Ovary (tissue), 9 donors: ENCODE data around the gene MTG1. TPM values are rescaled to one million over a fixed set of nuclear protein-coding genes. Genes with fewer than 3 reads are reported as not detected.

Source experiments
- DNase-seq, 5 donors: peaks; one replicate each; pipeline ENCODE4 v3.0.0-alpha.2; 2019 to 2020
- H3K27ac ChIP-seq, 2 donors: fragments of 200-600 bp; one replicate each; pipeline versions ENCODE4 v1.5.1 to v1.8.0; 2019 to 2022
- H3K27me3 ChIP-seq: fragments of 200-600 bp; one replicate; pipeline ENCODE4 v1.8.0; 2022
- H3K36me3 ChIP-seq: fragments of 200-600 bp; sonication (generic); one replicate; pipeline ENCODE4 v1.5.1; 2019
- H3K4me1 ChIP-seq: one replicate; pipeline ENCODE4 v1.8.1; 2013; ENCODE audit warnings: mild to moderate bottlenecking, moderate library complexity; ENCODE audit not compliant: insufficient read depth
- H3K4me3 ChIP-seq: fragments of 200-600 bp; sonication (generic); one replicate; pipeline ENCODE4 v1.5.1; 2017
- H3K9me3 ChIP-seq, 2 donors: fragments of 200-600 bp in 1 of 2; sonication (generic) in 1 of 2; one replicate each; pipeline versions ENCODE4 v1.5.1 to v1.8.1; 2013 to 2019; ENCODE audit warnings: mild to moderate bottlenecking in 1 of 2, moderate library complexity in 1 of 2
- EP300 ChIP-seq: sonication (generic); formaldehyde crosslinking; IDR thresholded peaks from one replicate; pipeline ENCODE4 v1.6.1; 2017; ENCODE audit warnings: antibody characterized with exemption
- POLR2A ChIP-seq: fragments of 450-650 bp; IDR thresholded peaks from one replicate; pipeline ENCODE4 v1.6.1; 2017; ENCODE audit warnings: antibody characterized with exemption, mild to moderate bottlenecking, moderate library complexity
- WGBS, 3 donors: extraction: QIAGEN DNeasy Blood & Tissue Kit in 1 of 3; methylation state at CpG; one replicate each; pipeline versions ENCODE4 v1.1.5 to v1.1.7; 2013 to 2017; 5-methylcytosine and 5-hydroxymethylcytosine counted together
- intact Hi-C, 4 donors: fragments of 100-400 bp; cut with DNase I; formaldehyde crosslinking; loops; one replicate each; pipeline versions ENCODE4 v1.11.0 to v1.15.1; 2022 to 2023
- polyA plus RNA-seq, 2 donors: library from polyadenylated mRNA; stranded (reverse); fragments of 200-250 nt in 1 of 2; fragments of 350-450 nt in 1 of 2; fragmentation: Illumina TruSeq in 1 of 2; extraction: RNeasy Lipid Tissue Mini Kit (QIAGEN cat#74804) in 1 of 2; gene quantifications; one replicate each; pipeline ENCODE4 v1.2.3, GENCODE V29; 2013 to 2014
- total RNA-seq, 7 donors: library from RNA; depleted of rRNA in 2 of 7; stranded (reverse); fragments of >200 nt in 2 of 7; fragmentation: NEBNext Ultra II Directional in 3 of 7; extraction: Animal tissue kit (Norgen Biotek cat#: 25700) in 3 of 7; gene quantifications; one replicate each; pipeline versions ENCODE4 v1.1.0 to v1.2.4, GENCODE V29; 2016 to 2023
- TF ChIP-seq, protein P1 (sequence below), 3 donors: fragments of 450-650 bp in 2 of 3; fragments of 200-600 bp in 1 of 3; IDR thresholded peaks; one replicate each; pipeline versions ENCODE4 v1.5.1 to v1.8.0; 2016 to 2022; ENCODE audit warnings: antibody characterized with exemption in 3 of 3, mild to moderate bottlenecking in 1 of 3
- donor health status: DM: no; HTN: no; CAD: no; lungs with moderate emphysema.
- donor health status: DM: no; HTN: no; CAD: no.
- donor health status: Bipolar disorder and iron deficiency.
- donor health status: DM: yes; HTN: yes; CAD: no.
- donor health status: DM: no; HTN: no; CAD: no.
- donor health status: DM: yes; HTN: yes; CAD: no.

MTG1 gene
- total and polyA plus RNA-seq, 9 donors = 23.1 to 55.1 (median 33.7) TPM

DNA sequence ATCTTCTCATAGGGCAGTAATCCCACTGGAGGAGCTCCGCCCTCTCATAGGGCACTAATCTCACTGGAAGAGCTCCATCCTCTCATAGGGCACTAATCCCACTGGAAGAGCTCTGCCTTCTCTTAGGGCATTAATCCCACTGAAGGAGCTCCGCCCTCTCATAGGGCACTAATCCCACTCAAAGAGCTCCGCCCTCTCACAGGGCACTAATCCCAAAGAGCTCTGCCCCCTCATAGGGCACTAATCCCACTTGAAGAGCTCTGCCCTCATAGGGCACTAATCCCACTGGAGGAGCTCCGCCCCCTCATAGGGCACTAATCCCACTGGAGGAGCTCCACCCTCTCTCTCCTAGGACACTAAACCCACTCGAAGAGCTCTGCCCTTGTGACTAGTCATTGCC is 32.7 kb upstream of the MTG1 start:
- TF ChIP-seq EP300 (no peak), POLR2A (no peak)
- TF ChIP-seq, protein P1, sequence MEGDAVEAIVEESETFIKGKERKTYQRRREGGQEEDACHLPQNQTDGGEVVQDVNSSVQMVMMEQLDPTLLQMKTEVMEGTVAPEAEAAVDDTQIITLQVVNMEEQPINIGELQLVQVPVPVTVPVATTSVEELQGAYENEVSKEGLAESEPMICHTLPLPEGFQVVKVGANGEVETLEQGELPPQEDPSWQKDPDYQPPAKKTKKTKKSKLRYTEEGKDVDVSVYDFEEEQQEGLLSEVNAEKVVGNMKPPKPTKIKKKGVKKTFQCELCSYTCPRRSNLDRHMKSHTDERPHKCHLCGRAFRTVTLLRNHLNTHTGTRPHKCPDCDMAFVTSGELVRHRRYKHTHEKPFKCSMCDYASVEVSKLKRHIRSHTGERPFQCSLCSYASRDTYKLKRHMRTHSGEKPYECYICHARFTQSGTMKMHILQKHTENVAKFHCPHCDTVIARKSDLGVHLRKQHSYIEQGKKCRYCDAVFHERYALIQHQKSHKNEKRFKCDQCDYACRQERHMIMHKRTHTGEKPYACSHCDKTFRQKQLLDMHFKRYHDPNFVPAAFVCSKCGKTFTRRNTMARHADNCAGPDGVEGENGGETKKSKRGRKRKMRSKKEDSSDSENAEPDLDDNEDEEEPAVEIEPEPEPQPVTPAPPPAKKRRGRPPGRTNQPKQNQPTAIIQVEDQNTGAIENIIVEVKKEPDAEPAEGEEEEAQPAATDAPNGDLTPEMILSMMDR (IDR thresholded peaks at IDR 0.05) = no peak
- no peak overlapping the region for H3K27ac ChIP-seq
- no peaks in the 10 kb centered on the region for H3K27me3 ChIP-seq
- WGBS, 3 donors = 88 to 91% (median 89%) methylated on average over 5 of the region's 5 CpGs
- intact Hi-C loops = no loop called here
- no peak for DNase-seq
- no peak overlapping the region for H3K4me3 ChIP-seq
- H3K36me3 ChIP-seq = no peaks in the 10 kb centered on the region
- H3K4me1 ChIP-seq = peaks cover 7% of the 10 kb centered on the region
- H3K9me3 ChIP-seq = no peaks in the 10 kb centered on the region

DNA sequence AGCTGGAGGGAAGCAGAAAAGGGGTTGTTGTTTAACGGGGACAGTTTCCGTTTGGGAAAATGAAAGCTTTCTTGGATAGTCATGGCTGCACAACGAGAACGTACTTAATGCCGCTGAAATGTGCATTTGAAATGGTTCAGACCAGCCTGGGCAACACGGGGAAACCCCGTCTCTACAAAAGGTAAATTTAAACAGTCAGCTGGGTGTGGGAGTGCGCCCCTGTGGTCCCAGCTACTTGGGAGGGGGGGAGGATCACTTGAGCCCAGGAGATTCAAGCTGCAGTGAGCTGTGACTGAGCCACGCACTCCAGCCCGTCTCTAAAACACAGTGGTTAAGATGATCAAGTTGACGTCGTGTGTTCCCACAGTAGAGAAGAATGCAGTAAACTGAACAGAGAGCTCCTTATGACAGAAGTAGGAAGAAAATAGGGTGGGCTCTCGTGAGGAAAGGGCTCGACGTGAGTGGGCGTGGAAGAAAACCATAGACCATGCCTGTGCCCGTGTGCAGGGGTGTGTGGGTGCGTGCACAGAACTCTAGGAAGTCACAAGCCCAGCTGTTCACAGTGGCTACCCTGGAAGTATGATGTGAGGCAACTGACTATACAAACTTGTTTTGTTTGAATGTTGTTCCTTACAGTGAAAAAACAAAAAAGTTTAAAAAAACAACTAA is 32.0 kb upstream of the MTG1 start:
- no peak for DNase-seq
- Histone ChIP-seq H3K4me1 (peaks cover 3% of the 10 kb centered on the region), H3K4me3 (no peak overlapping the region), H3K36me3 (no peaks in the 10 kb centered on the region), H3K27me3 (no peaks in the 10 kb centered on the region), H3K27ac (no peak overlapping the region), H3K9me3 (no peaks in the 10 kb centered on the region)
- TF ChIP-seq EP300 = no peak
- TF ChIP-seq POLR2A = no peak
- TF ChIP-seq, protein P1 (IDR thresholded peaks at IDR 0.05) = no peak
- intact Hi-C loops = no loop called here
- 62 to 66% (median 63%) methylated on average over 18 of the region's 18 CpGs for WGBS, 3 donors

DNA sequence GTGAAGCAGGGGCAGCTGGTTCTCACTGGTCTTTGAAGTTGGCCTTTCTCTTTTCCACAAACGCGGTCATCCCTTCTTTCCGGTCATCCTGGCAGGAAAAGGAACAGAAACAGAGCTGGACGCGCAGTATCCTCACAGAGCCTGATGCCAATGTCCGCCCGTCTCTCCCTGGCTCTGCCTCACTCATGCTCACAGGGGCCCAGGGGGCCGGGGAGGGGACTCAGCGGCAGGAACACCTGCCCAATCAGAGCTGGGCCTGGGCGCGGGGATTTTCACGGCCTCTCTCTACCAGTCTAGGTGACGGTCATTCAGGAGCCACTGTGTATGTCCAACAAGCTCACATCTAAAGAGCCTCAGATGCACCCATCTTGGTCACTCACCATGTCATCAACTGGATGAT is 31.1 kb upstream of the MTG1 start:
- H3K4me3 ChIP-seq = no peak overlapping the region
- H3K27ac ChIP-seq = no peak overlapping the region
- intact Hi-C loops = no loop called here
- TF ChIP-seq POLR2A = no peak
- TF ChIP-seq EP300 = no peak
- TF ChIP-seq, protein P1 (IDR thresholded peaks at IDR 0.05) = no peak
- H3K27me3 ChIP-seq = no peaks in the 10 kb centered on the region
- no peaks in the 10 kb centered on the region for H3K4me1 ChIP-seq
- 85 to 90% (median 87%) methylated on average over 13 of the region's 13 CpGs for WGBS, 3 donors
- H3K9me3 ChIP-seq = no peaks in the 10 kb centered on the region
- no peak for DNase-seq
- no peaks in the 10 kb centered on the region for H3K36me3 ChIP-seq

DNA sequence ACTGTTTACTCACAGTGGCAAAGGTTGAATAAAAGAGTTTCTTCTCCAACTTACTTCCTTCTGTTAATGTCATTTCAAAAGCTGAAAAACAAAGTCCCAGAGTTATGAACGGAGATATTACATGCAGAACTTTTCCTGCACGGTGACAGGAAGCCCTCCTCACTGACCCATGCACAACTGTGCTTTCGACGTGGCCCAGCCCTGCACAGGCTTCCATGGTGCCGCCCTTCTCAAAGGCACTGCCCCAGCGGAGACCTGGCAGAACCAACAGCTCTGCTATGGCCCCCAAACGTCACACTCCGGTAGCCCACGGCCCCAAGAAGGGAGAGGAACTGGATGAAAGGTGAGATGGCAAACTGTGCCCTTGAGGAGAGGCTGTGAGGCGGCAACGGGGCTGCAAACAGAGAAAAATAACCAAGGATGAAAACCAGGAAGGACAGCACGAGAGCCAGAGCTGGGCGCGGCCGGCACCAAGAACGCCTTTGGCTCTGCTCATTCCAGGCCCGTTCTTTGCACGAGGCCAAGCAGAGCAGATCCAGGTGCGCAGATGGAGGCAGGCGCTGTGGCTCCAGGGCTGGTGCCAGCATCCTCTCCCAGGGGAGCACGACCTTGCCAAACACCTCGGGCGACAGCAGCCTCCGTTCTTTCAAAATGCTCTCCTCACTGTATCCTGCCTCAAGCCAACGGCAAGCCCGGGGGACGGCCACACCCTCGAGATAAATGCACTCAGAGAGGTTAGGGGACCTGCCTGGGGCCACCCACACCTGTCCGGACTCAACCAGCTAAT is 29.1 kb upstream of the MTG1 start:
- H3K36me3 ChIP-seq = no peaks in the 10 kb centered on the region

More for the DNA sequence above, 29.1 kb upstream of the MTG1 start:
- H3K4me1 ChIP-seq = no peaks in the 10 kb centered on the region
- 86 to 89% (median 87%) methylated on average over 29 of the region's 29 CpGs for WGBS, 3 donors
- H3K4me3 ChIP-seq = no peak overlapping the region
- intact Hi-C loops = no loop called here
- TF ChIP-seq, protein P1 (IDR thresholded peaks at IDR 0.05) = no peak
- TF ChIP-seq POLR2A (no peak), EP300 (no peak)
- no peaks in the 10 kb centered on the region for H3K27me3 ChIP-seq
- H3K27ac ChIP-seq = no peak overlapping the region
- no peak for DNase-seq
- H3K9me3 ChIP-seq = no peaks in the 10 kb centered on the region
